Globus pallidus (tissue), 1 donor: ENCODE results near the gene ZNF263.
A peak's percentile ranks its signal among the peaks of the same experiment; 100 is the strongest.

Experiments
- DNase-seq: peaks from one replicate; pipeline ENCODE4 v3.0.0-alpha.2; 2015; ENCODE audit warnings: low spot score

ZNF263 gene

DNA sequence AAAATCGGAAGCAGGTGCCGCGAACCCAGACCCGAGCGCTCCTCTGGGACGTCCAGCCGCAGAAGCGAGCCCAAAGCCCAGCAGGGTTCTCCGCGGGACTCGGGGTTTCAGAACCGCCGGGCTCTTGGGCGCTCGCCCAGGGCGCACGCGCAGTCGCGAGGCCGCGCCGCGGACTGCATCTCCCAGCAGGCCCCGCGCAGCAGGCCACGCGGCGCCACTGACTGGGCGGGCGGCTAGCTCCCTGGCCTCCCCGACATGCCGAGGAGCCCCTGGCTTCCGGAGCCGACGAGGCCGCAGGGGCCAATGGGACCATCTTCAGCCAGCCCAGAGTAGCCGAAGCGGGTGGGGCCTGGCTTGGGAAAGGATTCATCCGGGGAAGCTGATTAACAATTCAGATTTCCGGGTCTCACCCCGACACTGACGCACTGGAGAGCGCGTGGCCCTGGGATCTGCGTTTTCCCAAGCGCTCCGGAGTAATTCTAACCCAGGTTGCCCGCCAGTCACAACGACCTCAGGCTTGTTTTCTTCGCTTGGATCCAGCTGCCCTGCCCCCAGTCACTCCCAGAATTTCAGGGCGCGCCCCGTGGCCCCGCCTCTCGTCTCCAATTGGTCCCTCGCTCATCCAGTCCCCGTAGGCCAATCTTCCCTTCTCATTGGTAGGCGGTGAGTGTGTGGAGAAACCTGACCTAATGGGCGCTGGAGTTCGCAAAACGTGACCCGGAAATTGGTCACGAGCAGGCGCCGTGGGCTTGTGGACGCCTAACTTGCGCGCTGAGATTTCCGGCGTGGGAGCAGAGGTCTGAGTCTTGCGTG, at the start of gene ZNF263:
ZNF263 (plus strand) TSS at position 762 of the 813 bp plus-strand sequence. CDS start 328 bp downstream, outside the sequence.
- DNase-seq, result peak; percentile 98

DNA sequence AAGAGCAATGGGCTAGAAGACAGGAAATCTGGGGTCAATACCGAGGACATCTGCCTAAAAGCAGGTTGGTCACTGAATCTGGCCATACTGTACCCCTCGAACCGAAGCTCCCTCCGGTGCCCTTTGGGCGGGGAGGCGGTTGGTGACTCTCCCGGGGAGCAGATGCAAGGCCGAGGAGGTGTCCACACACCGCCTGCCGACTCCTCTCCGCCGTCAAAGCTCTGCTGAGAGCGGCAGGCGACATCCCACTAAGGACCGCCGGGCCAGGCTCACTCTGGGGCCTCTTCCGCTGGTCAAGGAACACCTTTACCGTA, 48.8 kb upstream of the ZNF263 start:
- no peak for DNase-seq

- DNase-seq, result peak; percentile 93
These were observed 48.3 kb upstream of the ZNF263 start, which contains the start of gene ZNF200 for GRCh38 chr16:3234857-3235561. Gene ZNF200 (minus strand): TSS chr16:3235158. CDS start chr16:3233755, 1,403 bp downstream.

GRCh38 chr16:3235856-3236669, 47.2 kb upstream of the ZNF263 start:
- no peak for DNase-seq

DNA sequence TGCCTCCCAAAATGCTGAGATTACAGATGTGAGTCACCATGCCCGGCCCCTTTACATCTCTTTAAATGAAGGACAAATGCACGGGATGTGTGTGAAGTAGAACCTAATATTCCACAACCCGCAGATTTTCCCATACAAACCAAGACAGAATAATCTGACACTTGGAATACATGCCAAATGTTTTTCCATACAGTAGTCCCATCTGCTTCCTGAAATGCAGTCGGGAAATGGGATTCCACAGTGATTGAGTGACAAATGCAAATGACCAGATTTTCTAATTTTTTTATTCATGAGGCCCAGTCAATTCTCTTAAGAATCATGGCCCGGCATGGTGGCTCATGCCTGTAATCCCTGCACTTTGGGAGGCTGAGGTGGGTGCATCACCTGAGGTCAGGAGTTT, 41.5 kb upstream of the ZNF263 start:
- DNase-seq, result no peak

GRCh38 chr16:3242709-3243108, 40.6 kb upstream of the ZNF263 start:
- no peak for DNase-seq

DNA sequence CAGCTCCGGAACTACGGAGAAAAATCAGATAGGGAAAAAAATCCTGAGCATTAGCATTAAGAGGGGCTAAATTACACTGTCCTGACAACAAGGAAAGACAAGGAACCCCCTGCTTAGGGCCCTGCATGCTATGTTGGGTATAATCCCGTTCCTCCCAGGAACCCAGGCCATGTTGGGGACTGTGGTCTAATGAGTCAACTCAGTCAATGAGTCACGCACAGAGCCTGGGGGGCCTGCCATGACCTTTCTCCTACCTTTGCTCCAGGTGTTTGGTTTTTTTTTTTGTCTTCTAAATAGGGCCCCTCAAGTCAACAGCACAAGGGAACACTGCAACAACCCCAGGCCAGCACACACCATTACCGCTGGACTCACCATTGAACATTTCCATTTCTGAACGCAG, 39.4 kb upstream of the ZNF263 start:
- no peak for DNase-seq

- no peak for DNase-seq
These were observed 37.3 kb upstream of the ZNF263 start for GRCh38 chr16:3246002-3246401.

GRCh38 chr16:3246876-3247275, 36.4 kb upstream of the ZNF263 start:
- DNase-seq, result no peak

DNA sequence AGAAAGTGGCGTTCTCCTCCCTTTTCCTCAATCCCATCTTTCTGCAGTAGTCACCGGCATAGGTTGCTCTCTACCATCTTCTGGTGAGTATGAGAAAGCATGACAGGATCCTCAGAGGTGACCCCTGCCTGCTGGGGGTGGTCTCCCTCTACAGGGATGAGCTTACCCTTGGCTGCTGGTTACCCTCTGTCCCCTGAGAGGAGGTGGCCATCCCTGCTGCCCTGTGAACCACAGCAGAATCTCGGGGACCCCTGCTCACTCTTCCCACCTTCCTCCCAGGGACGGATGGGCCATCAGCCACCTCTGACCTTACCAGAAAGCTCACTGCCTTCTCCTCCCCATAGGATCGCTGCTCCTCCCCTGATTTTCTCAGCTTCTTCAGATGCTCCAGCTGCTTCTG, 34.7 kb upstream of the ZNF263 start:
- no peak for DNase-seq

DNA sequence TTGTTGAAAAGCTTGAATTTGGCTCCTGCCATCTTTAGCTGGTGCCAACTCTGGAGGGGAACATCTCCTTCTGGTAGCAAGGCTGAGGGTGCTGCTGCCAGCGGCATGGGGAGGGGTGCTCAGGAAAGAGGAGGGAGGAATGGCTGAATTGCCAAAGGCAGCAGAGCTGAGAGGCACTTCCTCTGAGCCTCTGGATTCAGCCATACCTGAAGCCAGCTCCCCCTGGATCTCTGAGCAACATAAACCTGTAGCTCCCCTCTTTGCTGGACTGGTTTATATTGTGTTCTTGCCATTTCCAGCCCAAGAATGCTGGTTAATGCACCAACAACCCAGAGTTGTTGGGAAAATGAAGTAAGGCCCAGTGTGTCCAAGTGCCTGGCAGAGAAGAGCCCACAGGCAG, 34.3 kb upstream of the ZNF263 start:
- DNase-seq, result no peak

- no peak for DNase-seq
These were observed 33.8 kb upstream of the ZNF263 start for GRCh38 chr16:3249451-3249850.

- DNase-seq, result no peak
These were observed 30.3 kb upstream of the ZNF263 start for GRCh38 chr16:3252967-3253366.

DNA sequence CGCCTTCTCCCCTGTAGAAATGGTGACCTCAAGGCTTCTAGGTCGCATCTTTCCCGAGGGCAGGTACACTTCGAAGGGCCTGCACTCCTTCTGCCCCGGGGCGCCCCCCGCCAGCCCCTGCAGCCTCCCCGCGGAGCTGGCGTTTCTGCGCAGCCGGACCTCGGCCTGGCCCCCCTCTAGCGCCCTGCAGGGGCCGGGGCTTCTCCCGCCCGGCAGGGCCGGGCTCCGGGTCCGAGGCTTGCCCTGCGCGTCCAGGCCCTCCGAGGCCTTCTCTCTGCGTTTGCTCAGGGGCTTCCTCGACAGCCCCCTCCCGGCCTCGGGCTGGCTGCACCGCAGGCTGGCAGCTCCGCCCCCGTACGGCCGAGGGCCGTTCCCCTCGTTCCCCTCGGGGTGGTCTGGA, 29.0 kb upstream of the ZNF263 start:
- DNase-seq, result no peak

DNA sequence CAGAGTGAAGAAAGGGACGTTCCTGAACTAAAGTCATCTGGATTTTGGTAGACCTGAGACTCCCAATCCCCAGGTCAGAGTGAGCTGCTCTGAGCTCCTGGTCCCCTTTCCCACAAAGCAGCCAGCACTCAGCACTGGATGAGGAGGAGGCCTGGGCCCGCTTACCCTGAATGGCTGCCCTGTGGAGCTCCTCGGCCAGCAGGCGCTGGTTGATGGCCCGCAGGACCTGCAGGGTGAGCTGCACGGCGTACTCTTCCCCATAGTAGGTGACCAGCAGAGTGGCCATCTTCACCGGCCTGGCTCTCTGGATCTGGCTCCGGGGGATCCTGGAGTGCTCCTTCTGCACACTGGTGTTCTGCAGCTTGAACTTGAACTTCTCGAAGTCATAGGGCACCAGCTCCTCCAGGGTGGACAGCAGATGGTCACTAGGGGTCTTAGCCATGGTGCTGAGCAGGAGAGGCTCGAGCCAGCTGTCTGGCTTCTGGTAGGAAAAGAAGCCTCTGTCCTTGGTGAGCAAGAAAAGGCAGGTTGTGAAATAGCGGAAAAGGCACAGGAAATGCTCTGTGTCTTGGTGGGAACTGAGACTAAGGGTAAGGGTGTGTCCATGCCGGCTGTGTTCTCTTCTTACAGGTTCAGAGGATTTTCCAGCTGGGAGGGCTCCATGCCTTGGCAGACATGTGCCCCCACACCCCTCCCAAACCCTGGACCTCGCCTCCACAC, 27.0 kb upstream of the ZNF263 start, which contains the start of gene MEFV:
MEFV (minus strand) TSS at position 488 of the 720 bp plus-strand sequence; CDS start at position 442, 46 bp downstream.
- DNase-seq, result no peak

- DNase-seq, result no peak
These were observed 26.3 kb upstream of the ZNF263 start for GRCh38 chr16:3256866-3257465.

DNA sequence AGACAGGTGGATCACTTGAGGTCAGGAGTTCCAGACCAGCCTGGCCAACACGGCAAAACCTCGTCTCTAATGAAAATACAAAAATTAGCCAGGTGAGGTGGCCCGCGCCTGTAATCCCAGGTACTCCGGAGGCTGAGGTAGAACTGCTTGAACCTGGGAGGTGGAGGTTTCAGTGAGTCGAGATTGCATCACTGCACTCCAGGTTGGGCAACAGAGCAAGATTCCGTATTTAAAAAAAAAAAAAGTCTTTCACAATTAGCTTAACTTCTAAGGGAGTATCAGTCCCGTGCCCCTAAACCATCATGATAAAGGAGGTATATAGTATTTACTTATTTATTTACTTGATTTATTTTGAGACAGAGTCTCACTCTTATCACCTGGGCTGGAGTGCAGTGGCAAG, 23.5 kb upstream of the ZNF263 start:
- no peak for DNase-seq

- DNase-seq, result no peak
These were observed 20.8 kb upstream of the ZNF263 start for GRCh38 chr16:3262517-3262916.

GRCh38 chr16:3264137-3265036, 18.9 kb upstream of the ZNF263 start:
- DNase-seq, result peak; percentile 98

- peak; percentile 32 for DNase-seq
These were observed 16.3 kb upstream of the ZNF263 start for GRCh38 chr16:3266873-3267537.
